ENCODE results near the gene P4HTM.

P4HTM gene, protein sequence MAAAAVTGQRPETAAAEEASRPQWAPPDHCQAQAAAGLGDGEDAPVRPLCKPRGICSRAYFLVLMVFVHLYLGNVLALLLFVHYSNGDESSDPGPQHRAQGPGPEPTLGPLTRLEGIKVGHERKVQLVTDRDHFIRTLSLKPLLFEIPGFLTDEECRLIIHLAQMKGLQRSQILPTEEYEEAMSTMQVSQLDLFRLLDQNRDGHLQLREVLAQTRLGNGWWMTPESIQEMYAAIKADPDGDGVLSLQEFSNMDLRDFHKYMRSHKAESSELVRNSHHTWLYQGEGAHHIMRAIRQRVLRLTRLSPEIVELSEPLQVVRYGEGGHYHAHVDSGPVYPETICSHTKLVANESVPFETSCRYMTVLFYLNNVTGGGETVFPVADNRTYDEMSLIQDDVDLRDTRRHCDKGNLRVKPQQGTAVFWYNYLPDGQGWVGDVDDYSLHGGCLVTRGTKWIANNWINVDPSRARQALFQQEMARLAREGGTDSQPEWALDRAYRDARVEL

DNA sequence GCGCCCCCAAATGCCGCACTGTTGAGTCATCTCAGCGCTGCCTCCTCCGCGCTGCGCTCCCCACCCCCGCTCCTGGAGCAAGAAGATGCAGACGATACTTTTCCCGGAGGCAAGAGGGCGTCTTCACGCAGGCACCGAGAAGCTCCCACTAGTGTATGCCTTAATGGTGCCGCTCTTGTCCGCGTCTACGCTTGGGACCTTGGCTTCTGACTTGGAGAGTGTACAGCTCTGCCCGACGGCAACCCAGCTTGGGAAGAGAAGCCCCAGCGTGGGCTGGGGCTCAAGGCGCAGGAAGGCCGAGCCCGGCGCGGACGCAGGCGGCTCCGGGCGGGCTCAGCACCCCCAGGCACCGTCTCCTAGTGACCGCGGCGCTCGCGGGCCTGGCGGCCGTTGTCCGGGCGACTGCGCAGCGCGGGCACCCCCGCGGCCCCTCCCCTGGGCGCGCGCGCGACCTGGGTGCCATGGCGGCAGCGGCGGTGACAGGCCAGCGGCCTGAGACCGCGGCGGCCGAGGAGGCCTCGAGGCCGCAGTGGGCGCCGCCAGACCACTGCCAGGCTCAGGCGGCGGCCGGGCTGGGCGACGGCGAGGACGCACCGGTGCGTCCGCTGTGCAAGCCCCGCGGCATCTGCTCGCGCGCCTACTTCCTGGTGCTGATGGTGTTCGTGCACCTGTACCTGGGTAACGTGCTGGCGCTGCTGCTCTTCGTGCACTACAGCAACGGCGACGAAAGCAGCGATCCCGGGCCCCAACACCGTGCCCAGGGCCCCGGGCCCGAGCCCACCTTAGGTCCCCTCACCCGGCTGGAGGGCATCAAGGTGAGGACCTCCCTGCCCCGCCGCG, at the start of gene P4HTM:
Gene P4HTM (plus strand): TSS at position 446 of the 840 bp plus-strand sequence. CDS start 16 bp downstream, at position 462.
- peak; percentile 33 for DNase-seq

DNA sequence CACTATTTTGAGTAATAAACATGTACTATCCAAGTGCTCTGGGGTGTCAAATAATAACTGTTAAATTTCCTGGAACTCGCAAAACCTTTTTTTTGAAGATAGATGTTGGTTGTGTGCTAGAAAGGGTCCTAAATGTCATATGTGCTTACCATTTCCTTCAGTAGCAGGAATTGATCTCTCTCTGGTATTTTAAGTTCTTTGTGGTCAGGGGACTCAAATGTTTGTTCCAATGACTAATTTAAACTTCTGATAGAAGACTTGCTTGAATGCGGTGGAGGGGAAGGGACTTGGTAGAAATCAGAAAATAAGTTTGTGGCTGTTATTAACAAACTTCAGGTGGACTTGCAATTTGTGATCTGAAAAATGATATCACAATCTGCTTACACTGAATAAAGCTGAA, 44.6 kb upstream of the P4HTM start:
- no peak for DNase-seq

DNA sequence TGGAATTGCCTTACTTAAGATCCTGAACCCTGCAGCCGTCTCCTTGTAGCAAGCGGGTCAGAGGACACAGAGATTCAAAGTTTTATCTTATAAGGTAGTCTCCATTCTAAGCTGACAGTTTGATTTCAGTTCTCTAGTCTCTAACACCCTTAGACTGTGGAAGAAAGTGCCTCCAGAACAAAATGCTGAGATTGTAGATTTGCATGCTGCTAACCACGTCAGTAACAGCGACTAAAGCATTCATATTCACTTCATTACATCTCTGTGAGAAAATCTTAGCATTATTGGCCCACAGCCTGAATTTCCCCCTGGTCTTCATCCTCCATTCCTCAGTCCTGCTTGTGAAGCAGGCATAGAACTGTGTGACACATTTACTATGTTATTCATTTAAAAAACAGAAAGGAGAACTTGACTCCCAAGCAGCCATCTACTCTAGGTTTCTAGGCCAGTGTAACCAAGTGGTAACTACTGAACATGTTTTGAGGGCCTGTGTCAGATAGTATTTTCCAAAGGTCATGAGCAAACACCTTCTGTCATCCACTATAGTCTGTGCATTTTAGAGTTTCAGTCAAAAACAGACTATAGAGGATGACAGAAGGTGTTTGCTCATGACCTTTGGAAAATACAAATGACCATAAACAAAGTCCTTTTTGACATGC, 44.0 kb upstream of the P4HTM start:
- no peak for DNase-seq

DNA sequence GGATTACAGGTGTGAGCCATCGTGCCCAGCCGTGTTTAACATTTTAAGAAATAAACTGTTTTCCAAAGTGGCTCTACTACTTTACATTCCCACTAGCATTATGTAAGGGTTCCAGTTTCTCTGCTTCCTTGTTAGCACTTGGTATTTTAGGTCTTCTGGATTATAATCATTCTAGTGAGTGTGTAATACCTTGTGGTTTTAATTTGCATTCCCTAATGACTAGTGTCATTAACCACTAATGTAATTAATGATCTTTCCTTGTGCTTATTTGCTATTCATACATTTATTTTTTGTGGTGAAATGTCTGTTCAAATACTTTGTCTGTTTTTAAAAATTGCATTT, 40.7 kb upstream of the P4HTM start:
- DNase-seq = no peak

DNA sequence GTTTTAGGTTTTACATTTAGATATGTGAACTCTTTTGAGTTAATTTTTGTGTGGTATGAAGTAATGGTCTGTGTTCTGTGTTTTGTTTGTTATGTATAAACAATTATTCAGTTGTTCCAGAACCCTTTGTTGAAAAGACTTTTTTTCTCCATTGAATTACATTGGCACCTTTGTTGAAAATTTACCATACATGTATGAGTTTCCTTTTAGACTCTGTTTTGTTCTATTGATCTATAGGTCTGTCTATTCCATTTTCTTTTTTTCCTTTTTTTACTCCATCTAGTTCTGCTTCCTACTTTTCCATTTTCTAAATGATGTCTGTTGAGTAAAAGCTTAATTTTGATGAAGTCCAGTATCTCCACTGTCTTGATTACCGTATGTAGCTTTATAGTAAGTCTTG, 40.0 kb upstream of the P4HTM start:
- DNase-seq = no peak

DNA sequence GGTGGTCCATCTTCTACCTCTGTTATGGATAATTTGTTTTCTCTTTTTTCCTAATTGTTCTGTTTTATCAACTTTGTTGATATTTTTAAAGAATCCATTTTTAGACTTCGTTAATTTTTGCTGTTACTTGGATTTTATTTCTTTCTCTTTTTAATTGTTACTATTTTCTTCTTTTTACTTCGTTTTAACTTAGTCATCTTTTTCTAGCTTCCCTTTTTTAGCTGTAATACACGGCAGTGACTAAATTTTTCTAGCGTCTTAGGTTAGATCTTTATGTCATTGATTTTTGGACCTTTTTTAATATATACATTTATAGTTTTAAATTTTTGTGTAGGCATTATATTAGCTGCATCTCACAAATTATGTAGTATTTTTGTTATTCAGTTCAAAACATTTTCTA, 38.3 kb upstream of the P4HTM start:
- DNase-seq = no peak

DNA sequence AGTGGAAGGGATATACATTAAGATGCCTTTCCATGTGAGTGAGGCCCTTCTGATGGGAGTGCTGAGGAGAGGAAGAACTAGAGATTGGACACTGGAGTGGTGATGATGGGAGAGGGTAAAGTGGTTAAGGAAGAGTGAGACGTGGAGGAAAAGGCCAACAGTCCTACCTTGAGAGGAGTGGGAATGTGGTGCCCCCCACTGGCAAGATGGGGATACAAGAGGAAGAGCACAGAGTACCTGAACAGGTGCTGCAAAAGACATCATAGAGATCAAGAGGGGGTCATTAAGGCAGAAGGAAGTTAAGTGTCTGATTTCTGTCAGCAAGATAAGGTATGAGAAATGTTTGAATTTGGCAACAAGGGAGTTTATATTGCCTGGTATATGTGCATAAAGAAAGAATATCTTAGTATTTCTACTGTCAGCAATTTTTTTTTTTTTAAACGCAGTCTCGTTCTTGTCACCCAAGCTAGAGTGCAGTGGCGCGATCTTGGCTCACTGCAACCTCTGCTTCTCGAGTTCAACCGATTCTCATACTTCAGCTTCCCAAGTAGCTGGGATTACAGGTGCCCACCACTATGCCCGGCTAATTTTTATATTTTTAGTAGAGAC, 37.4 kb upstream of the P4HTM start:
- peak; percentile 5 for DNase-seq

DNA sequence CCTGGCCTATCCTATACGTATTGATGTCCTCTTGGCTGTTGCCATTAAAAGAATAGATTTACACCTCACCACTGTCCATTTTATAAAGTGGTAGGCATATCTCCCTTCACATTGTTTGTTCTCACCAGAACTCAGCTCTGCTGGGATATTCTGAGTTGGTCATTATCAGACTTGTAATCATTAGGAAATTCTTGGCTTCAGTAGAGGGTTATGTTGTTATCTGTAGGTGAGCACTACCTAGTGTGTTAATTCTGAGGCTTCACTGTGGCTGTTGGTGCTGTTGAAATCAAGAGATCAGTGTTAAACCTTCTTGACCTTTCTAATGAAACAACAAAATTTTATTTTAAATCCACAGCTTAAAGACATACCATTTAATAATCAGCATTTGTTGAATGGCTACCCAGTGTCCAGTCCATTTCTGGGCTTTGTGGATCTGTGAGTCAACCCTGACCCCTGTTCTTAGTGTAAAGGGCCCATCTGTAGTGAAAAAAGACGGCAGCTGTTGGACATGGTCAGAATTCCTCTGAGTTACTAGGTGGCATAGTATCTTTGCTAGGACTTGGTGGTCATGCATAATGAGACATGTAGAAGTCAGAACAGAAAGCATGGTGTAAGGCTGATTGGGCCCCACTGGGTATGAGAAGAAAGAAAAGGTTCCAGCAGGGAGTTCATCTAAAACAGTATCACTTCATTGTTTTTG, 32.9 kb upstream of the P4HTM start:
- DNase-seq = no peak

DNA sequence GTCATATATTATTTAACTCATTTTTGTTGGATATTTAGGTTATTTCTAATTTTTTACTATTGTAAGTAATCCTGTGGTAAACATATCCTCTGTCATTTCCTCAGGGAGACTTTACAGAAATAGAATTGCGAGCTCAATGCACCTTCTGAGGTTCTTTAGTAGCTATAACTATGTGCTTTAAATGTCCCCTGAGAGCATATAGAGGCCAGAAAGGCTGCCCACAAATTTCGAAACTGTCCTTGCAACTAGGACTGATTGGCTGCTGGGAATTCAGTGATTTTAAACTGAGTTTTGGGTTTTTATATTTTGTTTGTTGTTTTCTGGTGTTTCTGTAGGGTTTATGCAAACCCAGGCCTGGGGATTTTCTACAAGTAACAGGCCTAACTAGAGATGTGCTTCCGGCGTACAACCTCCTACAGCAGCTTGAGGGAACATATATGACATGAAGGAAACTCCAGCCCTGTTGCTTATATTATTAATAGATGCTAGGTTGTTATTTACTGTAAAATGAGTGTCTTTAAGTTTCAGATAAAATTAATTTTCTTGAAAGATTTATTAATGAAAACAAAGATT, 29.1 kb upstream of the P4HTM start:
- no peak for DNase-seq

DNA sequence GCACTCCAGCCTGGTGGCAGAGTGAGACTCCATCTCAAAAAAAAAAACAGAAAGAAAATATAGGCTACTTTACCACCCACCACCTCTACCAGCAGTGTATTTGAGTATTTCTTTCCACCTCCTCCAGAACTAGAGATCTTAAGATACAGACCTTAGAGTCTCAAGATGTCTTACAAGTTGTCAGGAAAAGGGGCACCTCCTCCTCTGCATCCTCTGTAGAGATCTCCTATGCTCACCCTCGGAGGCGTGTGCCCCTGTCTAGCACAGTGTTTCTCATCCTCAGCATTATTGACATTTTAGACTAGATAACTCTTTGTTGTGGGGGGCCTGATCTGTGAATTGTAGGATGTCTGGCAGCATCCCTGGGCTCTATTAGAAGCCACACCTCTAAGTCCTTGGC, 27.7 kb upstream of the P4HTM start:
- DNase-seq = no peak

DNA sequence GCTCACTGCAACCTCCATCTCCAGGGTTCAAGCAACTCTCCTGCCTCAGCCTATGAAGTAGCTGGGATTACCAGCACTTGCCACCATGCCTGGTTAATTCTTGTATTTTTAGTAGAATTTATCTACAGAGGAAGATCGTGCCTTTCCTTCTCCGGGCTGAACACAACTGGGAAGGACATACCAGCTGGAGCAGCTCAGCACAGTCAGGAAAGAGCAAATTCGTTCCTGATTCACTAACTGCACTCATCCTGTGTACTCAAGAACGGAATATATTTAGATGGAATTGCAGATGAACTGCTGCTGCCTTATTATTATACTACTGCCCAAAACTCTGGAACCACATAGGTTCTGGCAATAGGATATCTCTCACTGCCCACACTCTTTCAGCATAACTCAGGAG, 27.1 kb upstream of the P4HTM start:
- DNase-seq = no peak

DNA sequence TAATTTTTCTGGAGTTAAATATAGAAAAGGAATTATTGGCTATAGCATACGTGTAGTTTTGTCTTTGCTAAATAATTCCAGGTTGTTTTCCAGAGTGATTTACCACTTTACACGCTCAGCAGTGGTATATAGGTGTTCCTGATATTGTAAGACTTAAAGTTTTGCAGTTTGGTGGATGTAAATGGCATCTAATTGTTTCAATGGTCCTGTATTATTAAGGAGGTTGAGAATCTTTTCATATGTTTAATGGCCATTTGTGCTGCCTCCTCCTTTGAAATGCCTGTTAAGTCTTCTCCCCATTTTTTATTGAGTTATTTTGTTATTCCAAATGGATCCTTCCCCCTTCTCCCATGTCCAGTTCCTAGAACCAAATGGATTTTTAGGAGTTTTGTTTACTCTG, 26.4 kb upstream of the P4HTM start:
- no peak for DNase-seq

DNA sequence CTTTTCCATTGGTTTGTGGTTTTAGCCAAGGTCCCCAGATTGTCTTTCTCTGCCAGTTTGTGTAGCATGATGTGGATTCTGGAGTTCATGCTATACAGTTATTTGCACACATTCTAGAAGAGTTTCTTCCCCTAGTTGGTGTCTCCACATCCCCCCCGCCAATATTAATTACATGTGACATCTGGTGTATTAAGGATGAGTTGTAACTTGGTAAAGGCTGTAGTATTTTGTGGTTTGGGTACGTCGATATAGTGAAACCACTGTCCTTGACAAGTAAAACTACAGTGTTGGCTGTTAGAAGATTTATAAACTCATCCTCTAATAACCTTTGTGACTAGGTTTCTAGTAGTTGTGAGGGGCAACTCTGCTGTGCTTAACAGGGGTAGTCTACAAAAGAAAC, 23.7 kb upstream of the P4HTM start:
- no peak for DNase-seq

DNA sequence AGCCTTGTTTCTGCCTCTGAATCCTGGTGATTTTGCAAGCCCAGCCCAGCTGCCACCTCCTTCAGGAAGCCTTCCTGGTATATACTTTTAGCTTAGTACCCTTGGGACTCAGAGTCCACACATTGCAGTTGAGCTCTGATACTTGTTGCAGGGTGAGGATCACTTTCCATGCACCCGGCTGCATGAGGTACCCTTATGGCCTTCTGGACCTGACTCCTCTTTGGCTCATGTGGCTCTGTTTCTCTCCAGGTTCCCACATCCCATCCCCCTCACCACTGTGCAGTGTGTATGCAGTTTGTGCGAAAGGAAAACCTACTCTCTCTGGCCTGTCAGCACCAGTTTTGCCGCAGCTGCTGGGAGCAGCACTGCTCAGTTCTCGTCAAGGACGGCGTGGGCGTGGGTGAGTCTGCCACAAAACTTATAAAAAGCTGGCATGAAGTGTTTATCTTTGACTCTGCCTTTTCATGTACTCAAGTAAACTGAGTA, 23.1 kb upstream of the P4HTM start:
- no peak for DNase-seq

DNA sequence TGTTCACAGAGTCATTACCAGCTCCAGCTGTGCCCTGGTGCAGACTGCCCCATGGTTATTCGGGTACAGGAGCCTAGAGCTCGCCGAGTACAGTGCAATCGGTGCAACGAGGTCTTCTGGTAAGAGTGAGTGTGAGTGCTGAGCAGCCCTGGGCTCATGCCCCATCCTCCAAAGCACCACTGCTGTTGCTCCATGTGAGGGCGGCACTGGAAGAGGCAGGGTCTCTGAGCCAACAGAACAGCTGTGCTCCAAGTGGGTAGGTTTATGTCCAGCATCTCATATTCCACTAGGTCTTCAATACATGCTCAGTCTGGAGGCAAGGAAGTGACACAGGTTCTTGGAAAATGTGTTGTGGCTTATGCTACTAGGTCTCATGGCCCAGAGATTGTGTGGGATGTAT, 19.5 kb upstream of the P4HTM start:
- DNase-seq = no peak

DNA sequence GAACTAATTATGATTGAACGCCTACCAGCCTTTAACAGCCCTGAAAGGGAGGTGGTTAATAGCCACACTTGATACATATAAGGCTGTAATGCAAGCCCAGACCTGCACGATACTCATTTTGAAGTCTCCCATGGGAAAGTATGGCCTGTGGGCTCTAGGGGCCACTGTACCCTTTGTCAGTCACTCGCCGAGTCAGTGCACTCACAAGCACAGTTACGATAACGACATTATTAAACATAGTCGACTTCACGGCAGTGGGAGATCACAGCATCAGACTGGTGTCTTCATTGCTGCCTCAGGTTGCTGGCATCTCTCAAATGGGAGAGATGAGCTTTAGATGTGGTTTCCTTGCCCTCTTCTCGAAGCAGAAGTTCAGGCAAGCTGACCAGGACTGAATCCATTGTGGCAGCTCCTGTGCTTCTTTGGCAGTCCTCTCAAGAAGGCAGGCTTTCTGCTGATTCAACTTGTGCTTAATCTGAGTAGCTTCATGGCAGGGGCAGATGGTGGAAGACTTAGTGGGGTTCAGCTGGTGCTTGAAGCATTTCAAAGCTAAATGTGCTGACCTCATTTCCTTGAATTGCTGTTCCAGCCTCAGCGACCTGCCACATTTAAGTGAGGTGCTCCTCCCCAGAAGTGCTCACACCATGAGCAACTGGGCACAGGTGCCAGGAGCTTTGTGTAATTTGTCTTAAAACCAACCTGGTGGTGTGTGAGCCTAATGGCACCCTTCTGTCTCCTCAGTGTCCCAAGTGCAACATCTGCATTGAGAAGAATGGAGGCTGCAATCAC, 15.8 kb upstream of the P4HTM start:
- no peak for DNase-seq

DNA sequence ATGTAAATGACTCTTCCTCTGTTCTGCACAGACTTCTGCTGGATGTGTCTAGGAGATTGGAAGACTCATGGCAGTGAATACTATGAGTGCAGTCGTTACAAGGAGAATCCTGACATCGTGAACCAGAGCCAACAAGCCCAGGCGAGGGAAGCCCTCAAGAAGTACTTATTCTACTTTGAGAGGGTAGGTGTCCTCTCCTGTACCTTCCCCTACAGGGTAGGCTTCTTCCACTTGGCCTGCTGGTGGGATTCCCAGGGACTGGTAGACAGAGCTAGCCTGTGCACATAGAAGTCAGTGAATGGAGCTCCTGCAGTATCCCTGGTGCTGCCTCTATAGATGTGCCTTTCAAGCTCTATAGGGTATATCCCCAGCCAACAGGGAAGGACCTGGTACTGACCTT, 10.6 kb upstream of the P4HTM start:
- no peak for DNase-seq

DNA sequence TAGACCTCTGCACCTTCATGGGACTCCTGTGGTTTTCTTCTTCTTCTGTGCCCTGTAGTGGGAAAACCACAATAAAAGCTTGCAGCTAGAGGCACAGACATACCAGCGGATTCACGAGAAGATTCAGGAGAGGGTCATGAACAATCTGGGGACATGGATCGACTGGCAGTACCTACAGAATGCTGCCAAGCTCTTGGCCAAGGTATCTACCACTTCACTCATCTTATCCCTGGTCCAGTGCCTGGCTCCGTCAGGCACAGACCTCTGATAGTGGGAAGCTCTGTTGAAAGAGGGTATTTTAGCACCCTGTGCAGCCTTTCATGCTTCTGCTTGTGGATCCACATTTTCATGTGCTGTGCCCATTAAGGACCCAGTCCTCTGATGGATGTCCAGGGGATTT, 9.7 kb upstream of the P4HTM start:
- no peak for DNase-seq

DNA sequence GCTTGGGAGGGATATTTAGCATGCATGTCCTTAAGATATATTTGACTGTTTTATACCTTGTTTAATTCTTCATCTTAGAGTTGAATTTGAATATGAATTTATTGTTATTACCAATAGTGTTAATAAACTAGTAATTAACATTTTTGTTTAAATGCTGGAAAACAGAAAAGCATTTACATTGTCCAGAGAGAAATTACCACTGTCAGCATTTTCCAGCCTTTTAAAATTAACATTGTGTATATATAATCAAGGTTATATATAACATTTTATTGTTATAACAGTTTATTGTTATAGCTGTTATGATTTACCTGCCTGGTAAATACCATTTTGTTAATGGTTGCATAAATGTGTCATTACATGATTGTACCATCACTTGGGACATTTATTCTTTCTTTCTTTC, 8.0 kb upstream of the P4HTM start:
- DNase-seq = no peak

DNA sequence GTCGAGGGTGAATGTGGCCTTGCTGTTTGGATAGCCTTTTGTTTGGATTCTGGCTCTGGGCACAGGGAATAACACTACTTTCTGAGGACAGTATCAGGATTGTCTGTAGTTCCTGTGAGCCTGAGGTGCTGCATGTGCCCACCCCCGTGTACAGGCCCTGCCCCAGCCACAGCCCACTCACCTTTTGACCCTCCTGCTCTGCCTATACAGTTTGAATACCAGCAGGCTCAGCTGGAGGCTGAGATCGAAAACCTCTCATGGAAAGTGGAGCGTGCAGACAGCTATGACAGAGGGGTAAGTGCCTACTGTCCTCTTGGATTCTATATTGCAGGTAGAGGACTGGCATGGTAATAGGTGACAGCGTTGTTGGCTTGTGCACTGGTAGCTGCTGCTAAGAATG, 7.4 kb upstream of the P4HTM start:
- DNase-seq = no peak

DNA sequence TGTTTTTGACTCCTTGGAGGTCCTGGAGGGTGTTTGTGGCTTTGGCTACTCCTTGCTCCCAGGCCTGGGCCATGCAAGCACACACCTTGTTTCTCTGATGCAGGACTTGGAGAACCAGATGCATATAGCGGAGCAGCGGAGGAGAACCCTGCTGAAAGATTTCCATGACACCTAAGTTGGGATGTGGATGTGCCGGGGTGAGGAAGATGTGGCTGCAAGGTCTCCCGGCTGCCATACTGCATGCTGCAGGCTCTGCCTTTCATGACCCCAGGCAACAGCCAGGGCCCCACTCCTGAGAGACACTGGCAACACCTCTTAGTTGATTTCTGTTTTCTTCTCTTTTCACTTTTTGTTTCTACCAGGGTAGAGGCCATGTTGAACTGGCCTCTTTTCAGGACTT, 6.9 kb upstream of the P4HTM start:
- DNase-seq = no peak
